Testis (tissue), 2 donors: Measurements from ENCODE around the gene WDR73.

ENCODE experiments used
- CTCF ChIP-seq, 3 experiments: fragments of 450-650 bp in 2 of 3; fragments of 200-600 bp in 1 of 3; sonication (generic) in 1 of 3; IDR thresholded peaks; one replicate each; pipeline ENCODE4 v1.5.1; 2016 to 2019; ENCODE audit warnings: antibody characterized with exemption in 3 of 3, mild to moderate bottlenecking in 2 of 3, moderate library complexity in 1 of 3
- POLR2A ChIP-seq: fragments of 450-650 bp; IDR thresholded peaks from one replicate; pipeline ENCODE4 v1.6.1; 2017; ENCODE audit warnings: antibody characterized with exemption, mild to moderate bottlenecking, moderate library complexity

GRCh38 chr15:84653910-84654688 lies at the start of gene WDR73:
- TF ChIP-seq CTCF (IDR thresholded peaks at IDR 0.05) = no peak
- no peak for TF ChIP-seq POLR2A
